HS-5 (cell line): ENCODE data around the gene LRRTM3.

Experiments
- DNase-seq: peaks from one replicate; pipeline ENCODE4 v3.0.0-alpha.2; 2012; ENCODE audit warnings: low read depth

Gene LRRTM3

GRCh38 chr10:67127441-67127840, 201.6 kb downstream of the LRRTM3 start:
- DNase-seq: no peak

- no peak for DNase-seq
These were observed 214.8 kb downstream of the LRRTM3 start for GRCh38 chr10:67140641-67141040.

GRCh38 chr10:67141300-67141699, 215.5 kb downstream of the LRRTM3 start:
- no peak for DNase-seq

GRCh38 chr10:67144530-67144929, 218.7 kb downstream of the LRRTM3 start:
- DNase-seq: no peak
